Epithelial cell of esophagus (primary cell): ENCODE data around the gene HSPB7.
A peak's percentile ranks its signal among the peaks of the same experiment; 100 is the strongest.

Source experiments
- DNase-seq: peaks from one replicate; pipeline ENCODE4 v3.0.0; 2010; ENCODE audit warnings: low read depth
- H3K4me3 ChIP-seq: 2 replicates; pipeline ENCODE4 v1.5.1; 2011; ENCODE audit warnings: mild to moderate bottlenecking, low read length, control low read depth
- CTCF ChIP-seq: IDR thresholded peaks from 2 replicates; pipeline ENCODE4 v1.5.1; 2011; ENCODE audit warnings: low read depth, mild to moderate bottlenecking, low read length, control low read depth, inconsistent platforms; ENCODE audit not compliant: insufficient read depth; ENCODE audit errors: missing control alignments

HSPB7 gene

GRCh38 chr1:16013220-16013907, 4.5 kb downstream of the HSPB7 start:
- DNase-seq = peak; percentile 48
- no peak overlapping the region for H3K4me3 ChIP-seq
- TF ChIP-seq CTCF = no peak

- peak; percentile 59 for DNase-seq
- TF ChIP-seq CTCF = no peak
- no peak overlapping the region for H3K4me3 ChIP-seq
Observed at GRCh38 chr1:16012590-16013219, 5.1 kb downstream of the HSPB7 start.

GRCh38 chr1:16011936-16012589, 5.8 kb downstream of the HSPB7 start:
- no peak for DNase-seq
- TF ChIP-seq CTCF = no peak

GRCh38 chr1:16010837-16011236, 7.0 kb downstream of the HSPB7 start:
- no peak overlapping the region for H3K4me3 ChIP-seq
- DNase-seq = no peak
- TF ChIP-seq CTCF = no peak

More at GRCh38 chr1:16011936-16012589, 5.8 kb downstream of the HSPB7 start:
- no peak overlapping the region for H3K4me3 ChIP-seq

GRCh38 chr1:16009678-16010077, 8.2 kb downstream of the HSPB7 start:
- H3K4me3 ChIP-seq = no peak overlapping the region
- no peak for DNase-seq
- no peak for TF ChIP-seq CTCF

GRCh38 chr1:16009030-16009460, 8.8 kb downstream of the HSPB7 start:
- TF ChIP-seq CTCF = peak; percentile 99
- no peak overlapping the region for H3K4me3 ChIP-seq
- peak; percentile 71 for DNase-seq
